ENCODE results near the gene NCAM2. TPM values are rescaled to one million over a fixed set of nuclear protein-coding genes. Genes with fewer than 3 reads are reported as not detected.

NCAM2 gene
- total and polyA plus RNA-seq, 11 donors: 0.19 to 4.3 (median 2.9) TPM

GRCh38 chr21:21341041-21341440 is 342.8 kb downstream of the NCAM2 start:
- Histone ChIP-seq H3K4me3 (no peak overlapping the region), H3K36me3 (no peaks in the 10 kb centered on the region), H3K4me1 (no peaks in the 10 kb centered on the region), H3K27ac (no peak overlapping the region), H3K9me3 (peaks cover 0 to 22% (median 14%) of the 10 kb centered on the region in 12 donors), H3K27me3 (no peaks in the 10 kb centered on the region)
- 84 to 89% (median 86%) methylated on average over 2 of the region's 2 CpGs for WGBS, 4 donors
- intact Hi-C loops (cut with DNase I): no loop called here
- no peak for DNase-seq
- ATAC-seq: no peak
- TF ChIP-seq CTCF (IDR thresholded peaks at IDR 0.05) (no peak), POLR2A (IDR thresholded peaks at IDR 0.05) (no peak)

- Histone ChIP-seq H3K27me3 (no peaks in the 10 kb centered on the region), H3K9me3 (peaks cover 0 to 38% (median 22%) of the 10 kb centered on the region in 12 donors), H3K4me1 (no peaks in the 10 kb centered on the region), H3K36me3 (no peaks in the 10 kb centered on the region), H3K27ac (no peak overlapping the region), H3K4me3 (no peak overlapping the region)
- intact Hi-C loops (cut with DNase I): no loop called here
- no peak for DNase-seq
- ATAC-seq: no peak
- TF ChIP-seq POLR2A (IDR thresholded peaks at IDR 0.05) (no peak), CTCF (IDR thresholded peaks at IDR 0.05) (no peak)
- WGBS, 4 donors: 54 to 68% (median 64%) methylated on average over 1 of the region's 1 CpG
These were observed 347.1 kb downstream of the NCAM2 start for GRCh38 chr21:21345296-21345695.

- Histone ChIP-seq H3K4me3 (no peak overlapping the region), H3K4me1 (no peaks in the 10 kb centered on the region), H3K36me3 (no peaks in the 10 kb centered on the region), H3K27me3 (no peaks in the 10 kb centered on the region), H3K27ac (no peak overlapping the region), H3K9me3 (peaks cover 0 to 38% (median 25%) of the 10 kb centered on the region in 12 donors)
- ATAC-seq (no peak), DNase-seq (no peak)
- intact Hi-C loops (cut with DNase I): no loop called here
- TF ChIP-seq POLR2A (IDR thresholded peaks at IDR 0.05) (no peak), CTCF (IDR thresholded peaks at IDR 0.05) (no peak)
These were observed 347.7 kb downstream of the NCAM2 start for GRCh38 chr21:21345872-21346271.

GRCh38 chr21:21366277-21366676 is 368.1 kb downstream of the NCAM2 start:
- TF ChIP-seq CTCF (IDR thresholded peaks at IDR 0.05) (no peak), POLR2A (IDR thresholded peaks at IDR 0.05) (no peak)
- ATAC-seq (no peak), DNase-seq (no peak)
- Histone ChIP-seq H3K9me3 (peaks cover 0 to 4% (median 0%) of the 10 kb centered on the region in 12 donors), H3K27ac (no peak overlapping the region), H3K4me3 (no peak overlapping the region), H3K27me3 (no peaks in the 10 kb centered on the region), H3K4me1 (no peaks in the 10 kb centered on the region), H3K36me3 (no peaks in the 10 kb centered on the region)
- intact Hi-C loops (cut with DNase I): no loop called here

Data from heart left ventricle (tissue), 16 donors.